ENCODE results near the gene ANO1.
A peak's percentile ranks its signal among the peaks of the same experiment; 100 is the strongest.

The ANO1 gene

GRCh38 chr11:70103256-70103975, 25.3 kb downstream of the ANO1 start:
- no peak overlapping the region for H3K14ac ChIP-seq (ENCODE audit: low read length in 2 of 2)
- H2AFZ ChIP-seq (ENCODE audit: low read depth, low read length), result no peak overlapping the region
- H2BK5ac ChIP-seq (ENCODE audit: low read depth, low read length, poor library complexity, severe bottlenecking), result no peak overlapping the region
- H2BK12ac ChIP-seq (ENCODE audit: low read length in 2 of 2), result no peak overlapping the region
- 85% methylated on average over 22 of the region's 25 CpGs for WGBS
- H3K36me3 ChIP-seq (ENCODE audit: control insufficient read depth in 1 of 2, insufficient read depth in 2 of 2, low read depth in 1 of 2, low read length in 2 of 2), result no peaks in the 10 kb centered on the region
- H3K18ac ChIP-seq (ENCODE audit: low read depth in 1 of 2, low read length in 2 of 2), result no peak overlapping the region
- H4K8ac ChIP-seq (ENCODE audit: low read length), result no peak overlapping the region
- H3K4me2 ChIP-seq (ENCODE audit: low read length, poor library complexity, severe bottlenecking), result no peak overlapping the region
- H2AK5ac ChIP-seq (ENCODE audit: low read length, severe bottlenecking), result no peak overlapping the region
- no peak overlapping the region for H3K27ac ChIP-seq (ENCODE audit: low read length, poor library complexity, severe bottlenecking)
- peaks cover 53 to 64% of the 10 kb centered on the region in 2 experiments for H3K27me3 ChIP-seq (ENCODE audit: control insufficient read depth in 1 of 2, insufficient read depth in 1 of 2, low read length in 2 of 2)
- no peak overlapping the region for H2BK120ac ChIP-seq (ENCODE audit: low read depth, low read length)
- H3K9ac ChIP-seq (ENCODE audit: low read length), result no peak overlapping the region
- H3K23ac ChIP-seq (ENCODE audit: low read length in 2 of 2), result no peak overlapping the region
- H3K4me1 ChIP-seq (ENCODE audit: control insufficient read depth, insufficient read depth, low read depth, low read length), result peaks cover 37% of the 10 kb centered on the region
- no peak for DNase-seq
- no peak overlapping the region for H3K4me3 ChIP-seq (ENCODE audit: insufficient read depth in 1 of 2, low read depth in 1 of 2, low read length in 2 of 2)
- H2BK15ac ChIP-seq (ENCODE audit: low read depth, poor library complexity, severe bottlenecking), result no peak overlapping the region
- H3K79me1 ChIP-seq (replicated peaks; ENCODE audit: low read length, poor library complexity, severe bottlenecking), result no peaks in the 10 kb centered on the region
- H3K9me3 ChIP-seq (ENCODE audit: control insufficient read depth, low read length), result no peaks in the 10 kb centered on the region
- no peak overlapping the region for H4K91ac ChIP-seq (ENCODE audit: low read length)
- H3K4ac ChIP-seq (ENCODE audit: low read depth in 1 of 2, low read length in 2 of 2), result no peak overlapping the region

- Histone ChIP-seq H3K27ac (ENCODE audit: low read length, poor library complexity, severe bottlenecking) (no peak overlapping the region), H2BK120ac (ENCODE audit: low read depth, low read length) (no peak overlapping the region), H3K27me3 (ENCODE audit: control insufficient read depth in 1 of 2, insufficient read depth in 1 of 2, low read length in 2 of 2) (peaks cover 48 to 62% of the 10 kb centered on the region in 2 experiments), H3K9me3 (ENCODE audit: control insufficient read depth, low read length) (no peaks in the 10 kb centered on the region), H3K9ac (ENCODE audit: low read length) (no peak overlapping the region), H2BK15ac (ENCODE audit: low read depth, poor library complexity, severe bottlenecking) (no peak overlapping the region), H2BK5ac (ENCODE audit: low read depth, low read length, poor library complexity, severe bottlenecking) (no peak overlapping the region), H3K23ac (ENCODE audit: low read length in 2 of 2) (no peak overlapping the region), H3K4me3 (ENCODE audit: insufficient read depth in 1 of 2, low read depth in 1 of 2, low read length in 2 of 2) (no peak overlapping the region), H3K4me2 (ENCODE audit: low read length, poor library complexity, severe bottlenecking) (no peak overlapping the region), H3K18ac (ENCODE audit: low read depth in 1 of 2, low read length in 2 of 2) (no peak overlapping the region), H3K14ac (ENCODE audit: low read length in 2 of 2) (no peak overlapping the region), H4K8ac (ENCODE audit: low read length) (no peak overlapping the region), H4K91ac (ENCODE audit: low read length) (no peak overlapping the region), H3K79me1 (replicated peaks; ENCODE audit: low read length, poor library complexity, severe bottlenecking) (no peaks in the 10 kb centered on the region), H2AK5ac (ENCODE audit: low read length, severe bottlenecking) (no peak overlapping the region), H2BK12ac (ENCODE audit: low read length in 2 of 2) (peak overlapping the region in 1 of 2 experiments; percentile 15), H3K4me1 (ENCODE audit: control insufficient read depth, insufficient read depth, low read depth, low read length) (peaks cover 43% of the 10 kb centered on the region), H3K36me3 (ENCODE audit: control insufficient read depth in 1 of 2, insufficient read depth in 2 of 2, low read depth in 1 of 2, low read length in 2 of 2) (no peaks in the 10 kb centered on the region), H2AFZ (ENCODE audit: low read depth, low read length) (no peak overlapping the region), H3K4ac (ENCODE audit: low read depth in 1 of 2, low read length in 2 of 2) (no peak overlapping the region)
- WGBS, result 87% methylated on average over 8 of the region's 9 CpGs
- no peak for DNase-seq
These were observed 26.3 kb downstream of the ANO1 start for GRCh38 chr11:70104419-70104818.

DNA sequence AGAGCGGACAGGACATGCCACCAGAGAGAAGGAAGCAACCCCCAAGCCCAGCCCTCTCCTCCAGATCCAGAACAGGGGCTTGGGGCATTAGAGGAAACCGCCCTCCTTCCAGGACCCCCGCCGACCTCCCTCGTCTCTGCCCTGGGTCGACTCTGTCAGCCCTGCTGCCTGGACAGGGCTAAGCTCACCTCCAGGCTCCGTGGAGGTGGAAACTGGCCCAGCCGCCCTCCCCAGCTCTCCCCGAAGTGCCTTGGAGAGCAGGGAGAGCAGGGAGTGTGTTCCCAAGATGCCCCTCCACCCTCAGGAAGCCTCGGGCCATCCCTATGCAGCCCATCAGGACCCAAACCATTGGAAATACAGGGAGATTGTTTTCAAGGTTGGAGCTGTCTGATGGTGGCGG, 26.8 kb downstream of the ANO1 start:
- H2BK5ac ChIP-seq (ENCODE audit: low read depth, low read length, poor library complexity, severe bottlenecking), result no peak overlapping the region
- no peak overlapping the region for H2AFZ ChIP-seq (ENCODE audit: low read depth, low read length)
- peak overlapping the region in 1 of 2 experiments; percentile 39 for H3K14ac ChIP-seq (ENCODE audit: low read length in 2 of 2)
- H2BK15ac ChIP-seq (ENCODE audit: low read depth, poor library complexity, severe bottlenecking), result no peak overlapping the region
- no peak overlapping the region for H2BK12ac ChIP-seq (ENCODE audit: low read length in 2 of 2)
- 79% methylated on average over 11 of the region's 11 CpGs for WGBS
- H3K27me3 ChIP-seq (ENCODE audit: control insufficient read depth in 1 of 2, insufficient read depth in 1 of 2, low read length in 2 of 2), result peaks cover 45 to 64% of the 10 kb centered on the region in 2 experiments
- no peak overlapping the region for H3K4me3 ChIP-seq (ENCODE audit: insufficient read depth in 1 of 2, low read depth in 1 of 2, low read length in 2 of 2)
- H4K8ac ChIP-seq (ENCODE audit: low read length), result no peak overlapping the region
- no peak overlapping the region for H3K18ac ChIP-seq (ENCODE audit: low read depth in 1 of 2, low read length in 2 of 2)
- no peak overlapping the region for H3K4me2 ChIP-seq (ENCODE audit: low read length, poor library complexity, severe bottlenecking)
- DNase-seq, result no peak
- no peak overlapping the region for H2BK120ac ChIP-seq (ENCODE audit: low read depth, low read length)
- no peaks in the 10 kb centered on the region for H3K9me3 ChIP-seq (ENCODE audit: control insufficient read depth, low read length)
- no peak overlapping the region for H2AK5ac ChIP-seq (ENCODE audit: low read length, severe bottlenecking)
- no peak overlapping the region for H3K27ac ChIP-seq (ENCODE audit: low read length, poor library complexity, severe bottlenecking)
- peaks cover 42% of the 10 kb centered on the region for H3K4me1 ChIP-seq (ENCODE audit: control insufficient read depth, insufficient read depth, low read depth, low read length)
- H3K9ac ChIP-seq (ENCODE audit: low read length), result no peak overlapping the region
- H3K79me1 ChIP-seq (replicated peaks; ENCODE audit: low read length, poor library complexity, severe bottlenecking), result no peaks in the 10 kb centered on the region
- H3K23ac ChIP-seq (ENCODE audit: low read length in 2 of 2), result no peak overlapping the region
- no peak overlapping the region for H3K4ac ChIP-seq (ENCODE audit: low read depth in 1 of 2, low read length in 2 of 2)
- no peaks in the 10 kb centered on the region for H3K36me3 ChIP-seq (ENCODE audit: control insufficient read depth in 1 of 2, insufficient read depth in 2 of 2, low read depth in 1 of 2, low read length in 2 of 2)
- no peak overlapping the region for H4K91ac ChIP-seq (ENCODE audit: low read length)

DNA sequence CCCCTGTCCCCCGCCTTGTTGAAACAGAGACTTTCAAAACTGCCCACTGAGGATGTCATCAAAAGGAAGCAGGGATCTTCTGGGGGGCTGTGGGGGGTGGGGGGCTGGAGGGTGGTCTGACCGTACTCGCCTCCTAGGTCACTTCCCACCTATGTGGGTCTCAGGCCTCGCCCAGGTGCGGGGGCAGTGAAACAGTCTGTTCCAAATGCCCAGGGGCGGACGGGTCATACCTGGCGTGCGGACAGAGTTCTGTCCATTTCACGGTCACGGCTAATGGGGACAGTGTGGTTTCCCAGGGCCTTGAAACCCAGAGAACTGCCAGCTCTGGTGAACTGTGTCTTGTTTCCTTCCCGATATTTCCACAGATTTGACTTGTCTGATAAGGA, 27.2 kb downstream of the ANO1 start:
- H3K9me3 ChIP-seq (ENCODE audit: control insufficient read depth, low read length), result no peaks in the 10 kb centered on the region
- H3K18ac ChIP-seq (ENCODE audit: low read depth in 1 of 2, low read length in 2 of 2), result no peak overlapping the region
- H3K4me2 ChIP-seq (ENCODE audit: low read length, poor library complexity, severe bottlenecking), result no peak overlapping the region
- no peak overlapping the region for H3K27ac ChIP-seq (ENCODE audit: low read length, poor library complexity, severe bottlenecking)
- no peak overlapping the region for H2BK12ac ChIP-seq (ENCODE audit: low read length in 2 of 2)
- no peaks in the 10 kb centered on the region for H3K36me3 ChIP-seq (ENCODE audit: control insufficient read depth in 1 of 2, insufficient read depth in 2 of 2, low read depth in 1 of 2, low read length in 2 of 2)
- no peaks in the 10 kb centered on the region for H3K79me1 ChIP-seq (replicated peaks; ENCODE audit: low read length, poor library complexity, severe bottlenecking)
- 92% methylated on average over 12 of the region's 12 CpGs for WGBS
- no peak overlapping the region for H3K4me3 ChIP-seq (ENCODE audit: insufficient read depth in 1 of 2, low read depth in 1 of 2, low read length in 2 of 2)
- no peak for DNase-seq
- no peak overlapping the region for H2AK5ac ChIP-seq (ENCODE audit: low read length, severe bottlenecking)
- peaks cover 44 to 60% of the 10 kb centered on the region in 2 experiments for H3K27me3 ChIP-seq (ENCODE audit: control insufficient read depth in 1 of 2, insufficient read depth in 1 of 2, low read length in 2 of 2)
- no peak overlapping the region for H2BK120ac ChIP-seq (ENCODE audit: low read depth, low read length)
- no peak overlapping the region for H4K91ac ChIP-seq (ENCODE audit: low read length)
- no peak overlapping the region for H3K9ac ChIP-seq (ENCODE audit: low read length)
- no peak overlapping the region for H4K8ac ChIP-seq (ENCODE audit: low read length)
- H3K14ac ChIP-seq (ENCODE audit: low read length in 2 of 2), result no peak overlapping the region
- peaks cover 39% of the 10 kb centered on the region for H3K4me1 ChIP-seq (ENCODE audit: control insufficient read depth, insufficient read depth, low read depth, low read length)
- H3K4ac ChIP-seq (ENCODE audit: low read depth in 1 of 2, low read length in 2 of 2), result no peak overlapping the region
- no peak overlapping the region for H2AFZ ChIP-seq (ENCODE audit: low read depth, low read length)
- no peak overlapping the region for H2BK5ac ChIP-seq (ENCODE audit: low read depth, low read length, poor library complexity, severe bottlenecking)
- H3K23ac ChIP-seq (ENCODE audit: low read length in 2 of 2), result no peak overlapping the region
- no peak overlapping the region for H2BK15ac ChIP-seq (ENCODE audit: low read depth, poor library complexity, severe bottlenecking)

Data from mesenchymal stem cell (in vitro differentiated cells and primary cell).